HG03432 (cell line): ENCODE measurements around the gene ADGRB3.
"Not testable (repeated sequence)": the region's sequence is repeated elsewhere in the genome, so short reads cannot be mapped to it uniquely, and the experiment has no call there.

Experiments
- ATAC-seq: cut with Tn5 transposase; IDR thresholded peaks from one replicate; pipeline ENCODE4 v1.9.1; 2021; ENCODE audit warnings: mild to moderate bottlenecking, moderate library complexity; ENCODE audit not compliant: unreplicated experiment

Gene ADGRB3

GRCh38 chr6:68912805-68913204, 277.7 kb downstream of the ADGRB3 start:
- not testable (repeated sequence) for ATAC-seq

DNA sequence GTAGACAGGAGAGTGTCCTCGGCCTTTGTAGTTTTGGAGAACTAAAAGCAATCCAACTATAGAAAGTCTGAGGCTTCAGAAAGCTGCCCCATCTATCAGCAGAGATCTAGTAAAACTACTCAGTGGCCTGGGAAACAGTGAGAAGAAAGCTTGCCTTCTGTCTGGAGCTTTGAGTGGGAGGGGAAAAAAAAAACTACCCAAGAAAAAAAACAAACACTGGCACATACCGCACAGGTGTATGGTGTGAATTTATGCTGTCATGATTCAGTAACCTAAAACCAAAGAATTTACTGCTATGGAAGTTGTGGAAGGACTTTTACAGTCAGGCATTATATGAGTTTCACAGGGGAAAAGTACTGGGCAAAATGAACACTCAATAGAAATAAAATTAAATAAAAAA, 280.5 kb downstream of the ADGRB3 start:
- no peak for ATAC-seq

GRCh38 chr6:68919537-68919936, 284.5 kb downstream of the ADGRB3 start:
- ATAC-seq, result no peak

DNA sequence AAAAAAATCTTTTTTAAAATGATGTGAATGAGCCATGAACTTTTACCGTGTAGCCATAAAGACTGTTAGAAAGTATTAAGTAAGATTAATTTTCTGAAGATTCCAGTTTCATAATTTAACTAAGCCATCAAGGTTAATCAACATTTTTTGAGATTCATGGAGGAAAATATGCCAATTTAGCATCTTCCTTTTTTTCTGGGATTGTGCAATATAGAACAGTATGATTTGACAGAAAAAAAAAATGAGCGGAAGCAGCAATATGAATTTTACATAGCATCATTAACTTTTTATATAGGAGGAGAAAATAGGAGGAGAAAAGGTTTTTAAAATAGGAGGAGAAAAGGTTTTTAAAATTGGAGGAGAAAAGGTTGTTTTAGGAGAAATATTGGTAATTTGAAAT, 306.3 kb downstream of the ADGRB3 start:
- no peak for ATAC-seq

GRCh38 chr6:68947721-68948120, 312.6 kb downstream of the ADGRB3 start:
- ATAC-seq, result no peak

GRCh38 chr6:68951270-68951669, 316.2 kb downstream of the ADGRB3 start:
- no peak for ATAC-seq

GRCh38 chr6:68958327-68958726, 323.2 kb downstream of the ADGRB3 start:
- no peak for ATAC-seq

- ATAC-seq, result peak; percentile 92
These were observed 332.6 kb downstream of the ADGRB3 start for GRCh38 chr6:68967549-68968300.

- ATAC-seq, result no peak
These were observed 333.2 kb downstream of the ADGRB3 start for GRCh38 chr6:68968301-68968649.

DNA sequence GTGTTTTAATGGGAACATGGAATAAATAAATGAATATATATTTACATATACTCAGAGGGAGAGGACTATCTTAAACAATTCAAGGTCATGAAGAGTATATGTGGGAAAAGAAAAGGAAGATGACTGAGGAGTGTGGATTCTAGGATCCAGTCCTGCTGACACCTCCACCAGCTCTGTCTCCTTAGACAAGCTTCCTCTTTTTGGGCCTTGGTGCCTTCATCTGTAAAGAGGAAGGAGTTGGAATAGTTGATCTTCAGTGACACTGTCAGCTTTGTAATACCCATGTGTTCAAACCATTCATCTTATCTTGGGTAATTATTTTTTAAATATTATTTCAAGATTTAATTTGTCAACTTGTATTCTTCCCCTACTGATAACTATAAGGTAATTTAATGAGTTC, 338.0 kb downstream of the ADGRB3 start:
- no peak for ATAC-seq

- ATAC-seq, result no peak
These were observed 340.0 kb downstream of the ADGRB3 start for GRCh38 chr6:68975064-68975463.

DNA sequence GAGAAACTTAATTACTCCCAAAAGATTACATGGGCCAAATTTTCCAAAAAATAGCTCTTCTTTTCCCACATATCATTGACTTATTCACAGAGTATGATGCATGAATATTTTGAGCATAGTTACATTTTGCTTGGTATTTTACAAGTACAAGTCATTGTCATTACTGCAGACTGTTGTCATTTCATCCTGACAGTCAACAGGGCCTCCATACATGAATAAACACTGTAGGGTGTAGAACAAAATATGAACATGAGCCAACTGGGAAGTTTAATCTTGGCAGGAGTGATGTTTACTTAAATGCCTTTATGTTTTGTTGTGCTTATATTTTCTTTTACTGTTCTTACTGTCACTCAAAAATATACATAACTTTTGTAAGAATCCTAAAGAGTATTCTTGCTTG, 340.7 kb downstream of the ADGRB3 start:
- ATAC-seq, result no peak

DNA sequence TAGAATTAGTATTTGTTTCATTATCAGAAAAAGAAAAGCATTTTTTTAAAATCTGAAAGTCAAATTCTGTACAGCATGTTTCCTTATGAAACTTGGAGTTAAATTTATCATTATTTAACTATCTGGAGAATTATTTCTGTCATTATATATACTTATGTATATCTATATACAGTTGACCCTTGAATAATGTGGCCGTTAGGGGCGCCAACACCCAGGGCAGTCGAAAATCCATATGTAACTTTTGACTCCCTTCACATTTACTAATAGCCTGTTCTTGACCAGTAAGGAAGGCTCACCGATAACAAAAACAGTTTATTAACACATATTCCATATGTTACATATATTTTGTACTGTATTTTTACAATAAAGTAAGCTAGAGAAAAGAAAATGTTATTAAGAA, 341.2 kb downstream of the ADGRB3 start:
- ATAC-seq, result no peak

DNA sequence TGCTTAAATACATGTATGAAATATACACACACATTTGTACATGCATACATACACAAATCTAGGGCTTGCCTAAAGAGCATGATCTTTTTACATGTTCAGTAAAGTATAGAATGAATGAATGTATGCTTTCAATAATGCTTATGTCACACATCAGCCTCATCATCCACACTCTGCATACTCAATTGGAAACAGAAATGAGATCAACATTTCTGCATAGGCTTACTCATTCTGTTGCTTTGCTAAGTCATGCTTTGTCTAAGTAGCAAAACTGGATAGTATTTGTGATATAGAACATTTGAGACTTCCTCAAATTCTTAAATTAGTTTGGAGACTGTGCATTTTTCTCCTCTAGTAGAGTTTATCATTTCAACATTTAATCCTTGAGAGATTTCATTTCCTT, 343.3 kb downstream of the ADGRB3 start:
- no peak for ATAC-seq

GRCh38 chr6:68981668-68982067, 346.6 kb downstream of the ADGRB3 start:
- ATAC-seq, result not testable (repeated sequence)

- no peak for ATAC-seq
These were observed 353.6 kb downstream of the ADGRB3 start for GRCh38 chr6:68988698-68989097.

DNA sequence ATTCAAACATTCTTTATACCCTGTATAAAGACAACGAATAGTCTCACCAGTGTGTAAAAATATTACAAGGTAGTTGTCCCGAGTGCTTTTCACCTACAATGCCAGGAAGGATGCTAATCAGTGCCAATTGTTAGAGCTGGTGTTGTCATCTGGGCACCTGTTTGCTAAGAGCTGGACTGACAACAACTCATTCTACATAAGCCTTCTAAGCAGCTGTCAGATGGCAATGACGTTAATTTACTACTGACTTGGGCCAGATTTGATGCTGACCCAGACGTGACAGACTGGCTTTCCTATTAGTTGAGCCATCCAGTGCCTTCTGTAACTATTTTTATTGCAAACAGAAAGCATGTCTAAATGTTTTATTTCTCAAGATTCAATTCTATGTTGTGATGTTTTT, 355.2 kb downstream of the ADGRB3 start:
- ATAC-seq, result no peak

DNA sequence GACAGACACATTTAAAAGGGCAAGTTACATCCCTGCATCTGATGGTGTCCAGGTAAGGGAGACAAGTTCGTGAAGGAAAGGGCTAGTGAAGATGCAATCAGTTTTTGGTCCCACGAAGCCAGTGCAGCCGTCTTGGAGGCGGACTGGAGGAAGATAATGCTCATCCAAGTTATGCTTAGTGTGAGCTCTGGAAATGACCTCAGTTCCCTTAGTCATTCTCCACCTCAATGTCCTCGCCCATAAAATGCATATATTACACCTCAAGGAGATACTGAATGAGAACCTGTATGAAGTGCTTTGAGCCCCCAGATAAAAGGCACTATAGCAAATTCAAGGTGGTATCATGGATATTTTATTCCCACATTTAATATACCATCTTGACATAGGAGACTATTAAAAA, 358.8 kb downstream of the ADGRB3 start:
- ATAC-seq, result no peak

DNA sequence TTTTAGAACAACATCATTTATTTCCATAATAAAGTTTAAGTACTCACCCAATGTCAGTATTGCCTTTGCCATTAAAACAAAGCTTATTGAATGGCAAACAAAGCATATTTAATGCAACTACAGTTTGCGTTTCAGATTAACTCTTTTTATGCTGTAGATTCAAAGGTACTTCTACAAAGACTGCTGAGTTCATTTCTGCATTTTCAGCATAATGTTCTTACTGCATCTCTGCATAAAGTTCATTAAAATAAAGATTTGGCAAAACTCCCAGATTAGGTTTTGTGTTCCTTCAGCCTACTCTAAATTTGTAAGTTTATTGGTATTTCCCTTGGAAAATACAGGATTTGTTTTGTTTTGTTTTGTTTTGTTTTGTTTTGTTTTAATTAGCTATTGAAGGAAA, 359.4 kb downstream of the ADGRB3 start:
- ATAC-seq, result no peak

DNA sequence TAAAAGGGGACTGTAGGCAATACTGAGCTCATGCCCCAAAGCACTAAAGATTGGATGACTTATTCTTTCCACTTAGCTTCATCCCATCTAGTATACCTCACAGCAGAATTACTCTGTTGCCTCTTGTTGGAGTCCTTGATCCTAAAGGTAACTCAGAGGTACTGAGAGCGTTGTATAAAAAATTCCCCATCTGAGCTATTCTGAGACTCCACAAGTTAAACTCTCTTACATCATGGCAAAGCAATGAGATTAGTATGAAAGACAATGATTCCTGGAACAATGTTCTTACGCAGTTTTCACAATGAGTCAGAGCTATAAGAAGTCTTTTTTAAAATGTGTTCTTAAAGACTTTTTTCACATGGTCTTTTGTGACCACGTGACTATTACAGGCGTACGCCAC, 370.1 kb downstream of the ADGRB3 start:
- no peak for ATAC-seq

DNA sequence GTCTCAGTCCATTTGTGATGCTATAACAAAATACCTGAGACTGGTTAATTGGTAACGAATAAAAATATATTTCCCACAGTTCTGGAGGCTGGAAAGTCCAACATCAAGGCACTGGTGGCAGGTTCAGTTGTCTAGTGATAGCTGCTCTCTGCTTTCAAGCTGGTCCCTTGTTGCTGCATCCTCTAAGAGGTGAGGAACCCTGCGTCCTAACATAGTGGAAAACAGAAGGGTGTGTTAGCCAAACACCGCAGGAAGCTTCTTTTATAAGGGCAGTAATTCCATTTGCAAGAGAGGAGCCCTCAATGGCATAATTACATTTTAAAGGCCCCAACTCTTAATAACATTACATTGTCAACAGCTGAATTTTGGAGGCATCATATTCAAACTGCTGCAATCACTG, 372.7 kb downstream of the ADGRB3 start:
- no peak for ATAC-seq

DNA sequence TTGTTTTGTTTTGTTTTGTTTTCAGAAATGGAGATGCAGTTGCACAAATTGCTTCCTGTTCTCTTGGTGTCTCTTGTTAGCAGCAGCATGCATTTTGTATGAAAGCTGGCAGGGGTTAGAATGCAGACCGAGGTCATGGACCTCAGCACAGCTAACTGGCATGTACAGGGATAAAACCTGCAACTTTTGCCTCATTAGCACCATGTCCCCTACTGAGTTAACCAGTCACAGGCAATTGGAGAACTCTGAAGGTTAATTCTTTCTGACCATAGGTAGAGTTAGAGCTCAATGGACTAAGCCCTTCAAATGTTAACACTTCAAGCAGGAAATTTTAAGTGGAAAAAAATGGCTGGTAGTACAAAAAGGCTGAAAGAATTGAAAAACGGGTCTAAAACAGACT, 377.1 kb downstream of the ADGRB3 start:
- ATAC-seq, result no peak

- no peak for ATAC-seq
These were observed 377.8 kb downstream of the ADGRB3 start for GRCh38 chr6:69012876-69013275.
